Gastroesophageal sphincter (tissue), 3 donors: ENCODE measurements around the gene PRKAG2.

ENCODE experiments used
- CTCF ChIP-seq, 4 experiments: fragments of 200-600 bp in 2 of 4; fragments of 450-650 bp in 2 of 4; sonication (generic) in 1 of 4; IDR thresholded peaks; one replicate each; pipeline ENCODE4 v1.5.1; 2017 to 2019; ENCODE audit warnings: antibody characterized with exemption in 4 of 4, mild to moderate bottlenecking in 2 of 4, moderate library complexity in 2 of 4
- EP300 ChIP-seq: sonication (generic); formaldehyde crosslinking; IDR thresholded peaks from one replicate; pipeline ENCODE4 v1.6.1; 2017; ENCODE audit warnings: antibody characterized with exemption, mild to moderate bottlenecking
- POLR2A ChIP-seq, 2 donors: fragments of 450-650 bp; IDR thresholded peaks; one replicate each; pipeline ENCODE4 v1.6.1; 2017; ENCODE audit warnings: antibody characterized with exemption in 2 of 2, mild to moderate bottlenecking in 2 of 2, moderate library complexity in 1 of 2
- POLR2AphosphoS5 ChIP-seq: sonication (generic); formaldehyde crosslinking; IDR thresholded peaks from one replicate; pipeline ENCODE4 v1.6.1; 2017; ENCODE audit warnings: antibody characterized with exemption

- TF ChIP-seq EP300 (no peak), CTCF (IDR thresholded peaks at IDR 0.05) (no peak), POLR2A (IDR thresholded peaks at IDR 0.05) (no peak), POLR2AphosphoS5 (no peak)
These were observed 317.2 kb downstream of the PRKAG2 start for GRCh38 chr7:151559557-151560183.
